ENCODE measurements around the gene MOGAT1. TPM values are rescaled to one million over a fixed set of nuclear protein-coding genes. Genes with fewer than 3 reads are reported as not detected.

The MOGAT1 gene
- total and polyA plus RNA-seq, 2 of the 13 experiments (the other 11 are each of a cell fraction or from before 2014, with no cell fraction given), result 0.98 to 4.3 TPM

GRCh38 chr2:222708274-222708710, 36.8 kb downstream of the MOGAT1 start (continued):
- TF ChIP-seq ZMYM3 (CRISPR knock-in tag; IDR thresholded peaks at IDR 0.05), result peak; percentile 78
- no peak for TF ChIP-seq EED (CRISPR knock-in tag; IDR thresholded peaks at IDR 0.05)
- TF ChIP-seq ZNF572 (CRISPR knock-in tag; IDR thresholded peaks at IDR 0.05), result no peak
- 0 out of 2 replicates have a peak, but pooled peaks have one; percentile 9 for TF ChIP-seq ARID4A (CRISPR knock-in tag; IDR thresholded peaks at IDR 0.05; ENCODE audit: borderline replicate concordance)
- peak; percentile 96 for TF ChIP-seq SMC3 (IDR thresholded peaks at IDR 0.05; ENCODE audit: low read length)
- TF ChIP-seq KLF16 (CRISPR knock-in tag; IDR thresholded peaks at IDR 0.05), result peak in 1 of 2 experiments; percentile 17; a peak in 1 of 4 replicates
- peak; percentile 79; the same call in 1 of the 2 replicates for TF ChIP-seq ZBTB38 (CRISPR knock-in tag; IDR thresholded peaks at IDR 0.05)
- TF ChIP-seq MED1 (CRISPR knock-in tag; IDR thresholded peaks at IDR 0.05), result peak; percentile 75
- no peak for TF ChIP-seq PAX8 (CRISPR knock-in tag; IDR thresholded peaks at IDR 0.05; ENCODE audit: borderline replicate concordance)
- peak; percentile 83; the same call in 1 of the 2 replicates for TF ChIP-seq POGZ (CRISPR knock-in tag; IDR thresholded peaks at IDR 0.05)
- peak; percentile 27; the same call in 1 of the 2 replicates for TF ChIP-seq IKZF5 (CRISPR knock-in tag; IDR thresholded peaks at IDR 0.05)
- no peak for TF ChIP-seq GTF2F1 (IDR thresholded peaks at IDR 0.05; ENCODE audit: low read length)
- TF ChIP-seq ZNF619 (CRISPR knock-in tag; IDR thresholded peaks at IDR 0.05), result 0 out of 2 replicates have a peak, but pooled peaks have one; percentile 12
- TF ChIP-seq ZNF501 (CRISPR knock-in tag; IDR thresholded peaks at IDR 0.05), result no peak
- TF ChIP-seq CENPBD1 (CRISPR knock-in tag; IDR thresholded peaks at IDR 0.05; ENCODE audit: borderline replicate concordance, low read depth), result no peak
- TF ChIP-seq SYNCRIP (IDR thresholded peaks at IDR 0.05; ENCODE audit: insufficient read depth, low read depth, low read length), result no peak
- no peak for TF ChIP-seq CREB1 (IDR thresholded peaks at IDR 0.05)
- no peak for TF ChIP-seq CREB1 (CRISPR knock-in tag; IDR thresholded peaks at IDR 0.05)
- no peak for TF ChIP-seq KMT2B (CRISPR knock-in tag; IDR thresholded peaks at IDR 0.05)
- TF ChIP-seq TFAP4 (IDR thresholded peaks at IDR 0.05; ENCODE audit: borderline replicate concordance, low read depth), result 0 out of 2 replicates have a peak, but pooled peaks have one; percentile 15
- TF ChIP-seq FOXJ3 (CRISPR knock-in tag; IDR thresholded peaks at IDR 0.05; ENCODE audit: borderline replicate concordance), result peak; percentile 82; the same call in 1 of the 2 replicates
- peak; percentile 17 for TF ChIP-seq XRCC5 (optimal IDR thresholded peaks at IDR 0.05; ENCODE audit: low read length)
- TF ChIP-seq SP140L (CRISPR knock-in tag; IDR thresholded peaks at IDR 0.05; ENCODE audit: borderline replicate concordance), result 0 out of 2 replicates have a peak, but pooled peaks have one; percentile 55
- no peak for TF ChIP-seq MEIS1 (CRISPR knock-in tag; IDR thresholded peaks at IDR 0.05; ENCODE audit: borderline replicate concordance)
- peak; percentile 84 for TF ChIP-seq SALL1 (CRISPR knock-in tag; IDR thresholded peaks at IDR 0.05)
- TF ChIP-seq RELA (CRISPR knock-in tag; IDR thresholded peaks at IDR 0.05), result 0 out of 2 replicates have a peak, but pooled peaks have one; percentile 18

Measured in HepG2 (cell line).